ENCODE results near the gene ZDHHC19.

ZDHHC19 gene

DNA sequence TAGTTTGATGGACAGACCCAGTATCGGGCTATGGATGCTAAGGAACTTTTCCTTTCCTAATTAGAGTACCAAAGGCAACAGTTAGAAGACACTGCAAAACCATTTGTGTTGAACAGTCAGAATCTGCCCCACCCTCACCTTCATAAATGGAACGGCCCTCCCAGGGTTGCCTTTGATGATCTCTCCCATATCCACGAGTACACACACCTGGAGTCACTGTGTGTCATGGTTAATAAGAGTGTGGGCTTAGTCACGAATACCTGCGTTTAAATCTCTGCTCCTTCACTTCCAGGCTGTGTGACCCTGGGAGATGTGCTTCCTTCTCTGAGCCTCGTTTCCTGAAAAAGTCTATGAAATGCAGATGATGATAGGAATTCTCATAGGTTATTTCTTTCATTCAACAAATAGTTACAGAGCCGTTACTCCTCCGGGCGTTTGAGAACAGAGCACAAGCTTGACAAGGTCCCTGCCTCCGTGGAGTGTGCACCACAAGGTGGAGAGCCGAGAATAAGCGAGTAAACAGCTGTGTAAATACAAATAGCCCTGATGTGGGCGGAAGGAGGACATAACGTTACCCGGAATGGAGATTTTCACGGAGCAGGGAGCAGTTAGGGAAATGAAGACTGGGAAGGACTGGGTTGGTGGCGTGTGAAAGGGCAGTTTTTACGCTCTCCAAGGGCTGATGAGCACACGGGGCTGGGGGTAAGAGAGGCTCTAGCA lies 11.8 kb upstream of the ZDHHC19 start:
- no peak overlapping the region for H3K4me3 ChIP-seq (ENCODE audit: low read depth, low read length)
- TF ChIP-seq, protein P1, sequence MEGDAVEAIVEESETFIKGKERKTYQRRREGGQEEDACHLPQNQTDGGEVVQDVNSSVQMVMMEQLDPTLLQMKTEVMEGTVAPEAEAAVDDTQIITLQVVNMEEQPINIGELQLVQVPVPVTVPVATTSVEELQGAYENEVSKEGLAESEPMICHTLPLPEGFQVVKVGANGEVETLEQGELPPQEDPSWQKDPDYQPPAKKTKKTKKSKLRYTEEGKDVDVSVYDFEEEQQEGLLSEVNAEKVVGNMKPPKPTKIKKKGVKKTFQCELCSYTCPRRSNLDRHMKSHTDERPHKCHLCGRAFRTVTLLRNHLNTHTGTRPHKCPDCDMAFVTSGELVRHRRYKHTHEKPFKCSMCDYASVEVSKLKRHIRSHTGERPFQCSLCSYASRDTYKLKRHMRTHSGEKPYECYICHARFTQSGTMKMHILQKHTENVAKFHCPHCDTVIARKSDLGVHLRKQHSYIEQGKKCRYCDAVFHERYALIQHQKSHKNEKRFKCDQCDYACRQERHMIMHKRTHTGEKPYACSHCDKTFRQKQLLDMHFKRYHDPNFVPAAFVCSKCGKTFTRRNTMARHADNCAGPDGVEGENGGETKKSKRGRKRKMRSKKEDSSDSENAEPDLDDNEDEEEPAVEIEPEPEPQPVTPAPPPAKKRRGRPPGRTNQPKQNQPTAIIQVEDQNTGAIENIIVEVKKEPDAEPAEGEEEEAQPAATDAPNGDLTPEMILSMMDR (IDR thresholded peaks at IDR 0.05; ENCODE audit: borderline replicate concordance, insufficient read depth, low read depth, low read length): no peak

DNA sequence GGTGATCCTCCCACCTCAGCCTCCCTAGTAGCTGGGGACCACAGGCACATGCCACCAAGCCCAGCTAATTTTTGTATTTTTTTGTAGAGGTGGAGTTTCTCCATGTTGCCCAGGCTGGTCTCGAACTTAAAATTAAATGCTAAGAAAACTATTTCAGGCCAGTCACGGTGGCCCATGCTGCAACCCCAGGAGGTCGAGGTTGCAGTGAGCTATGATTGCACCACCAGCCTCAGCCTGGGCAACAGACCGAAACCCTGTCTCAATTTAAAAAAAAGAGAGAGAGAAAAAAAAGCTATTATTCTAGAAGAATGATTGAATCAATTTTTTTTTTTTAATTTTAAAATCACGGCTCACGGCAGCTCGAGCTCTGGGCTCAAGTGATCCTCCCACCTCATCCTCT lies 9.8 kb upstream of the ZDHHC19 start:
- H3K4me3 ChIP-seq (ENCODE audit: low read depth, low read length): no peak overlapping the region
- TF ChIP-seq, protein P1 (IDR thresholded peaks at IDR 0.05; ENCODE audit: borderline replicate concordance, insufficient read depth, low read depth, low read length): no peak

DNA sequence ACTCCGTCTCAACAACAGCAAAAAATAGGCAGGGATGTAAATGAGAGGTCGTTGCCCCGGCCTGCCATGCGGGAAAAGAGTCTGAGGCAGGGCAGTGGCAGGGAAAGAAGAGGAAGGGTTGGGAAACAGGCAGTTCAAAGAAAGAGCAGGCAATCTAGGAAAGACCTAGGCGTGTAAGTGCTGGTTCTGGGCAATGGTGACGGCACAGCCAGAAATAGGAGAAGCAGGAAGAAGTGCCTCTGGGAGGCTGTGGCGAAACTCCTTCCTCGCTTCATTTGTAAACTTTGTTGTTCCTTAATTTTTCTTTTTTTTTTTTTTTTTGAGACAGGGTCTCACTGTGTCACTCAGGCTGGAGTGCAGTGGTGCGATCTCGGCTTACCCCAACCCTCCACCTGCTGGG lies 9.4 kb upstream of the ZDHHC19 start:
- H3K4me3 ChIP-seq (ENCODE audit: low read depth, low read length): no peak overlapping the region
- TF ChIP-seq, protein P1 (IDR thresholded peaks at IDR 0.05; ENCODE audit: borderline replicate concordance, insufficient read depth, low read depth, low read length): no peak

DNA sequence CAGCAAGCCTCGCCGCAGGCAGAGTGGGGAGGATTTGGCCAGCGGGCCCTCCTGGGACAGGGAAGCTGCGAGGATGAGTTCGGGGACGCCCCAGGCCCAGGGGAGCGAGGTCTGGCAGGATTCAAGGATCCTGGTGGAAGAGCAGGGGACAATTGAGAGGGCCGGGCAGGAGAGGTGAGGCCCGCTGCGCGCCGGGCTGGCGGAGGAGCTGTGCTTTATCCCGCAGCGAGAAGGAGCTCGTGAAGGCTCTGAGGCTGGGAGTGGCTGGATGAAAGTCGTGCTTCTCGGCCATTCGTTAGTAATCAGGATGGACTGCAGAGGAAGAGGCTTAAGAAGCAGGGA lies 8.7 kb upstream of the ZDHHC19 start:
- TF ChIP-seq, protein P1 (IDR thresholded peaks at IDR 0.05; ENCODE audit: borderline replicate concordance, insufficient read depth, low read depth, low read length): no peak
- no peak overlapping the region for H3K4me3 ChIP-seq (ENCODE audit: low read depth, low read length)

DNA sequence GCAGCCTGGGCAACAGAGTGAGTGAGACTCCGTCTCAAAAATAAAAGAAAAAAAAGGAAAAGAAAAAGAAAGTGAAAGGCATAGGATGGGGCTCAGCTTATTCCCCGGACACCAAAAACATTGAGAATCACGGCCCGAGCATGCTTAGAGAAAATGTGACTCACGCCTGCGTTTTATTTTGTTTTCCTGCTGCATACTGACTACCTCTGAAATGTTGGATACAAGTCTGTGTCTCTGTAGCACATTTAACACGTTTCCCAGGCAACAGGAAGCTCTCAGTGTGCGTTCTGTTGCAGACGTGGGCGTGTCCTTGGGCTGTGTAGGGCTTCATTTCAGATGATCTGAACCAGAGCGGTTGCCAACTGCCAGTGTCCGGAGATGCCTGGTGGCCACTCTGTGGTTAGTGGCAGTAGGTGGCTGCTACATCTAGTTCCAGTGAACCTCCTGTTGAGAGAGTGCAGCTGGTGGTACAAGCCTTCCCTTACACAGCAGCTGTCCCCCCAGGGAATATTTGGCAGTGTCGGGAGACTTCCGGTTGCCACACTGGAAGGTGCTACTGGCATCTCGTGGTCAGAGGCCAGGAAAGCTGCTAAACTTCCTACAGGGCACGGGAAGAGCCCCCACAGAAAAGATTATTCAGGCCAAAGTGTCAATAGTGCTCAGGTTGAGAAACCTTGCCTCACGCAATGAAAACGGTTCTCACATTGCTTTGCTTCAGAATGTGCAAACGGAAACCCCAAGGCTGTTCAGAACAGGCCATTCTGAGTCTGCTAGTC lies 8.2 kb upstream of the ZDHHC19 start:
- peak overlapping the region; percentile 45 for H3K4me3 ChIP-seq (ENCODE audit: low read depth, low read length)
- TF ChIP-seq, protein P1 (IDR thresholded peaks at IDR 0.05; ENCODE audit: borderline replicate concordance, insufficient read depth, low read depth, low read length): no peak

DNA sequence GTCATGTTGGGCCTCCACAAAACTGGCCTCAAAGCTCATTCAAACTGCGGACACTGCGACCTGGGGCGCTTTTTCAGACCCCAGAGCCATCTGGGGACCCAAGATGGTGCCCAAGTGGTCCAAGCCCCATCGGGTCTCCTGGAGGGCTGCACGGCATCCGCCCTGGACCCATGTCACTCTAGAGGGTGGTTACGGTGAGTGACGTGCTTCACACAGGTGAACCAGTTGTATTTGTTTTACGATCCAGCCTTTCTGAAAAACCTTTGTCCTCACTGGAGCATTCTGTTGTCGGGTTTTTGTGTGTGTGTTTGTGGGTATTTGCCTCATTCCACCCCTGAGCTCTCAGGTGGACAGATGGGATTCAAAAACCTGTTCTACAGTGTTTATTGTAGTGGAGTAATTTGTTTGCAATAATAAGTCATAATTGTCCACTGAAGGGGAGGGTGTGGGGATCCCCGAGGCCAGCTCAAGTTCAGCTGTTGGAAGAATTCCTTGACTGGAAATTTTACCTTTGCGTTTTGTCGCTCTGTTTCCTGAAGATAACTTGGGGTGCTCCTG lies 7.0 kb upstream of the ZDHHC19 start:
- no peak overlapping the region for H3K4me3 ChIP-seq (ENCODE audit: low read depth, low read length)
- TF ChIP-seq, protein P1 (IDR thresholded peaks at IDR 0.05; ENCODE audit: borderline replicate concordance, insufficient read depth, low read depth, low read length): no peak
